WERI-Rb-1 (cell line): Measurements from ENCODE around the gene GON4L.
"Not testable (repeated sequence)": the region's sequence is repeated elsewhere in the genome, so short reads cannot be mapped to it uniquely, and the experiment has no call there.

Experiments
- DNase-seq: peaks from one replicate; pipeline ENCODE4 v3.0.0-alpha.2; 2020
- H3K27ac ChIP-seq: fragments of 250-450 bp; sonication (Bioruptor Pico); 2 replicates; pipeline ENCODE4 v1.5.1; 2020; ENCODE audit warnings: mild to moderate bottlenecking, moderate library complexity
- H3K27me3 ChIP-seq: fragments of 250-450 bp; sonication (Bioruptor Pico); 2 replicates; pipeline ENCODE4 v1.5.1; 2021; ENCODE audit warnings: mild to moderate bottlenecking, low read depth, moderate library complexity; ENCODE audit not compliant: insufficient read depth, severe bottlenecking
- H3K36me3 ChIP-seq: fragments of 250-450 bp; sonication (Bioruptor Pico); 2 replicates; pipeline ENCODE4 v1.5.1; 2020; ENCODE audit warnings: mild to moderate bottlenecking, moderate library complexity
- H3K4me3 ChIP-seq: 2 replicates; pipeline ENCODE4 v1.5.1; 2011; ENCODE audit warnings: low read depth, mild to moderate bottlenecking, control low read depth, low read length
- H3K9me3 ChIP-seq: fragments of 250-450 bp; sonication (Bioruptor Pico); 2 replicates; pipeline ENCODE4 v1.5.1; 2021; ENCODE audit warnings: mild to moderate bottlenecking, moderate library complexity; ENCODE audit not compliant: severe bottlenecking
- TF ChIP-seq, protein P1 (sequence below): IDR thresholded peaks from 2 replicates; pipeline ENCODE4 v1.5.1; 2011; ENCODE audit warnings: low read depth, mild to moderate bottlenecking, control low read depth, inconsistent platforms, low read length

Gene GON4L

DNA sequence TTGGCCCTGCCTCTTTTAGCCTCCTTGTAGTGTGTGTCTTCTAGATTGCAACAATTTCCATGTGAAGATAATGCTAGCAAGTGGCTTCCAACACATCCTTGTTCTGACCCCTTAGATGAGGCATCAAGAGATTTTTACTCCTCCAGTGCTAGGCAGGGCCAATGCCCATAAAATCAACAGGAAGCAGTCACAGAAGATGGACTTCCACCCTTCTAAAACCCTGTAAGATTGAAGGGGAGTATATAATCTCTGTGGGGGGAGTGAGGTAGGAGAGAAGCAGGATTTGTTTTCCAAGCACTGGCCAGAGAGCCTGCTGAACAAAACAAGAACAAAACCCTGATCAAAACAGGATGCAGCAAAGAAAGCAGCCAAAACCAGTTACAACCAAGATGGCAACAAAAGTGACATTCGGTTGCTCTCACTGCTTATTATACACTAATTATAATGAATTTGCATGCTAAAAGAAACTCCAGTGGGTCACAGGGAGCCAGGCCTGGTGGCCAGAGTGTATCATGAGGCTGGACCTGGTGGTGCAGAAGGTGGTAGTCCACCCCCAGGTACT lies 12.1 kb downstream of the GON4L start:
- H3K9me3 ChIP-seq = no peaks in the 10 kb centered on the region
- DNase-seq = no peak
- TF ChIP-seq, protein P1, sequence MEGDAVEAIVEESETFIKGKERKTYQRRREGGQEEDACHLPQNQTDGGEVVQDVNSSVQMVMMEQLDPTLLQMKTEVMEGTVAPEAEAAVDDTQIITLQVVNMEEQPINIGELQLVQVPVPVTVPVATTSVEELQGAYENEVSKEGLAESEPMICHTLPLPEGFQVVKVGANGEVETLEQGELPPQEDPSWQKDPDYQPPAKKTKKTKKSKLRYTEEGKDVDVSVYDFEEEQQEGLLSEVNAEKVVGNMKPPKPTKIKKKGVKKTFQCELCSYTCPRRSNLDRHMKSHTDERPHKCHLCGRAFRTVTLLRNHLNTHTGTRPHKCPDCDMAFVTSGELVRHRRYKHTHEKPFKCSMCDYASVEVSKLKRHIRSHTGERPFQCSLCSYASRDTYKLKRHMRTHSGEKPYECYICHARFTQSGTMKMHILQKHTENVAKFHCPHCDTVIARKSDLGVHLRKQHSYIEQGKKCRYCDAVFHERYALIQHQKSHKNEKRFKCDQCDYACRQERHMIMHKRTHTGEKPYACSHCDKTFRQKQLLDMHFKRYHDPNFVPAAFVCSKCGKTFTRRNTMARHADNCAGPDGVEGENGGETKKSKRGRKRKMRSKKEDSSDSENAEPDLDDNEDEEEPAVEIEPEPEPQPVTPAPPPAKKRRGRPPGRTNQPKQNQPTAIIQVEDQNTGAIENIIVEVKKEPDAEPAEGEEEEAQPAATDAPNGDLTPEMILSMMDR = no peak
- no peak overlapping the region for H3K27ac ChIP-seq
- no peak overlapping the region for H3K4me3 ChIP-seq
- H3K36me3 ChIP-seq = peaks cover 70% of the 10 kb centered on the region
- no peaks in the 10 kb centered on the region for H3K27me3 ChIP-seq

DNA sequence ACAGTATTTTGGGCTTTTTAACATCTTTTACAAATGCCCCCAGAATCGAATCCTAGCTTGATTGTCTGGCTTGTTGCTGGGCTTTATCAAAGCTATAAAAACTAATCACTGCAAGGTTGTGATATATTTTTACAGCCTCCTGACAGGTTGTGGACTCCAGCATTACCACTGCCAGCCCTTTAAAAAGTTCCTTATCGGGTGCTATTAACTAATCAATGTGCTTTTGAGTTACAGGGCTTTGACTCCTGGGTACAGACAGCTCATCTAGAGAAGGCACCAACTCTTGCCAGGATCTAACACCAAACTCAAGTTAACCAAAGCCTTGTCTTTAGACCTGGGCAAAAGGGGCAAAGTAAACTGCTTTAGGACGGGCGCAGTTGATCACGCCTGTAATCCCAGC lies 16.6 kb downstream of the GON4L start:
- Histone ChIP-seq H3K27me3 (no peaks in the 10 kb centered on the region), H3K4me3 (no peak overlapping the region), H3K36me3 (peaks cover 57% of the 10 kb centered on the region), H3K9me3 (no peaks in the 10 kb centered on the region), H3K27ac (no peak overlapping the region)
- no peak for DNase-seq
- TF ChIP-seq, protein P1 = no peak

DNA sequence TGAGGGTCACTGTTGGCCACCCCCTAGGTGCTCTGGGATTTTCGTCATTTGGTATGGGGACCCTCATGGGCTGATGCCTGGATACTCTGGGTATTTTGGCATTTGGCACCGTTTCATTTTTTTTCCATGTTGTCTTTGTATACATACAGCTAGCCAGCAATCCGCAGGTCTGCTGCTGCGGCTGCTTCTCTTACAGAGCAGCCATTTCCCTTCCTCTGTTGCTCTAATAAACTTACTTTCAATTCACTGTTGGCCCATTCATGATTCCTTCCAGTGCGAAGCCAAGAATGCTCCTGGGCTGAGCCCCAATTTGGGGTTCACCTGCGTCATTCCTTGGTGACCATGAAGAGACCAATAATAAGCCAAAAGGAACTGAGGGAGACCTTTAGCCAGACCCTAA lies 21.5 kb downstream of the GON4L start:
- Histone ChIP-seq H3K27ac (peak overlapping the region; percentile 43; the same call in 1 of the 2 replicates), H3K27me3 (no peaks in the 10 kb centered on the region), H3K9me3 (no peaks in the 10 kb centered on the region), H3K4me3 (no peak overlapping the region), H3K36me3 (peaks cover 36% of the 10 kb centered on the region)
- TF ChIP-seq, protein P1 = no peak
- no peak for DNase-seq

DNA sequence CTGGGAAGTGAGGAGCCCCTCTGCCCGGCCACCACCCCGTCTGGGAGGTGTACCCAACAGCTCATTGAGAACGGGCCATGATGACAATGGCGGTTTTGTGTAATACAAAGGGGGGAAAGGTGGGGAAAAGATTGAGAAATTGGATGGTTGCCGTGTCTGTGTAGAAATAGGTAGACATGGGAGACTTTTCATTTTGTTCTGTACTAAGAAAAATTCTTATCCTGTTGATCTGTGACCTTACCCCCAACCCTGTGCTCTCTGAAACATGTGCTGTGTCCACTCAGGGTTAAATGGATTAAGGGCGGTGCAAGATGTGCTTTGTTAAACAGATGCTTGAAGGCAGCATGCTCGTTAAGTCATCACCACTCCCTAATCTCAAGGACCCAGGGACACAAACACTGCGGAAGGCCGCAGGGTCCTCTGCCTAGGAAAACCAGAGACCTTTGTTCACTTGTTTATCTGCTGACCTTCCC lies 22.1 kb downstream of the GON4L start:
- H3K27me3 ChIP-seq, H3K9me3 ChIP-seq, DNase-seq, H3K4me3 ChIP-seq: not testable (repeated sequence)
- H3K36me3 ChIP-seq = peaks cover 37% of the 10 kb centered on the region
- H3K27ac ChIP-seq = peak overlapping the region; percentile 43; the same call in 1 of the 2 replicates

DNA sequence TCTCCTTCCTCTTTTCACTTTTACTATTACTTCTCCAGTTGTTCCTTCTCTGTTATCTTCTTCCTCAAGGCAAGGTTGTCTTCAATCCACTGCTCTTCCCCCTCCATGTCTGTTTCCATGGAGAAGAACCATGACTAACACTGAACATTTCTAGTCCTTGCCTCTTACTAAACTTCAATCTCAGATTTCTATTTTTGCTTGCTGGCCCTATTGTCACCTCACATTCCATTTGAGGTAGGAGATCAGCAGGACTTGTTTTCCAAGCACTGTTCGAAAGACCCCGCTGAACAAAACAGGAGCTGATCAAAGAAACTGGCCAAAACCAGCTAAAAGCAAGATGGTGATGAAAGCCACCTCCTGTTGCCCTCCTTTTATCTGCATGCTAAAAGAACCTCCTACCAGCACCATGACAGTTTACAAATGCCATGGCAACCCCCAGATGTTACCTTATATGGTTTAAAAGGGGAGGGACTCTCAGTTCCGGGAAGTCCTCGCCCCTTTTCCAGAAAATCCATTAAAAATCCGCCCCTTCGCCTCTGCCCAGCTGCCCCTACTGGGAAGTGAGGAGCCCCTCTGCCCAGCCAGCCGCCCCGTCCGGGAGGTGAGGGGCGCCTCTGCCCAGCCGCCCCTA lies 22.6 kb downstream of the GON4L start:
- TF ChIP-seq, protein P1 = no peak
- 0 out of 2 replicates have a peak overlapping the region, but pooled peaks have one; percentile 9 for H3K27ac ChIP-seq
- no peak overlapping the region for H3K4me3 ChIP-seq
- H3K9me3 ChIP-seq = no peaks in the 10 kb centered on the region
- peaks cover 34% of the 10 kb centered on the region for H3K36me3 ChIP-seq
- H3K27me3 ChIP-seq = no peaks in the 10 kb centered on the region
- DNase-seq = no peak

DNA sequence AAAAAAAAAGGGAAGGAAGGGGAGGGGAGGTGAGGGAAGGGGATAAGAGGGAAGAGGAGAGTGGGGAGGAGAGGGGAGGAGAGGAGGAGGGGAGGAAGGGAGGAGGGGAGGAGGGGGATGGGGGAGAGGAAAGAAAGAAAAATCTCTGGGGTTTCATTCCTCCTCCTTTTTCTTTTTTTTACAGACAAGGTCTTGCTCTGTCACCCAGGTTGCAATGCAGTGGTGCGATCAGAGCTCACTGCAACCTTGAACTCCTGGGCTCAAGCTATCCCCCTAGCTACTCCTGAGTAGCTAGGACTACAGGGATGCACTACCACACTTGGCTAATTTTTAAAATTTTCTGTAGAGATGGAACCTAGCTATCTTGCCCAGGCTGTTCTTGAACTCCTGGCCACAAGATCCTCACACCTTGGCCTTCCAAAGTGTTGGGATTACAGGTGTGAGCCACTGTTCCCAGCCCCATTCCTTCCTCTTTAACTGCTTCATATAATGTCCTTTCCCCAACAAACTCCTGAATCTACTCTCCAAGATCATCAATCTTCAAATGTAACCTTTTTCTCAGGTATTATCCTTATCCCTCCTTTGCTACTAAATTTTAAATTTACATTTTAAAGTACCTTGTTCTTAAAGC lies 23.2 kb downstream of the GON4L start:
- DNase-seq = no peak
- Histone ChIP-seq H3K4me3 (no peak overlapping the region), H3K9me3 (no peaks in the 10 kb centered on the region), H3K27ac (no peak overlapping the region), H3K27me3 (no peaks in the 10 kb centered on the region), H3K36me3 (peaks cover 39% of the 10 kb centered on the region)
- TF ChIP-seq, protein P1 = no peak
